GM11168 (cell line): ENCODE results near the gene ZNF514.
"Not testable (repeated sequence)": the region's sequence is repeated elsewhere in the genome, so short reads cannot be mapped to it uniquely, and the experiment has no call there.

Experiments used
- in situ Hi-C: fragments of 300-500 bp; cut with MboI; formaldehyde crosslinking; loops from one replicate; pipeline ENCODE4 v1.12.0; 2022; ENCODE audit warnings: low sequenced_read_pairs; ENCODE audit not compliant: unreplicated experiment

The ZNF514 gene

DNA sequence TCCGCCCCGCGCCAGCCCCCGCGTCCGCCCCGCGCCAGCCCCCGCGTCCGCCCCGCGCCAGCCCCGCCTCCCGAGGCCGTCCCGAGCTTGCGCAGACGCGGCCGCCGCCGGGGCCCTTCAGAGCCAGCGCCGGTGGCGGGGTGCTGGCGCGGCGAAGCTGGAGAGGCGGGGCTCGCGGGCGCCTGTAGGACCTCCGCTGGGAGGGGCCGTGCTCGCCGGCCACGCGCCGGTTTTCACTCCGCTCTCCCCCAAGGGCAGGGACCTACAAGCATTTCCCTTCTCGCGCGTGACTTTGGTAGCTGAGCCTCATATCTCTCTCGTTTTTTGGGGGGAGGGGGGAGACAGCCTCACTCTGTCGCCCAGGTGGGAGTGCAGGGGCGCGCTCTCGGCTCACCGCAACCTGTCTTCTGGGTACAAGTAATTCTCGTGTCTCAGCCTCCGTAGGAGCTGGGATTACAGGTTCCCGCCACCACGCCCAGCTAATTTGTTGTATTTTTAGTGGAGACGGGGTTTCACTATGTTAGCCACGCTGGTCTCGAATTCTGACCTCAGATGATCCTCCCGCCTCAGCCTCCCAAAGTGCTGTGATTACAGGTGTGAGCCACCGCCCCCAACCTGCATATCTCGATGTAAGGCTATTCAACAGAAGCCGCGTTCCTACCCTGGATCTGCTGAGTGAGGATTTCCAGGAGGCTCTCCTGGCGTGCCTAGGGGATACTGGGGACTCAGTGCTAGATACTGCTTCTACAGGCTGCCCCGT is at the start of gene ZNF514:
Gene ZNF514, minus strand, starts transcription at position 159 of the 760 bp plus-strand sequence. CDS start 6,595 bp downstream, outside the sequence.
- in situ Hi-C loops: no loop called here

DNA sequence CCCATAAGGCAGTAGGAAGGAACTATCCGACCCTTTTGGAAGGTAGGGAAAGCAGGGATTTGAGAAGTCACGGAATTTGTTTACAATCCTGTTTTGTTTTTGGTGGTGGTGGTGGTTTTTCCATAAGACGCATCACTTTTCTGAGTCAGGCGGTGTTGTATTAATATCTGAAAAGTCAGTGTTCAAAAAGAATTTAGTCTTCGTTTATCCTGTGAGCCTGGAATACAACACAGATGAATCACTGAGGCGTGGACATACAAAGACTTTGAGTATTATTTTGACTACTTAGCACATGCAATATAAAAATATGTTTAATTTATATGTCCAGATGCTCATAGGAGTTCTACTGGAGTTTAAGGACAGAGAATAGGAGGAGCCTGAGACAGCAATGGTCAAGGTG is 48.5 kb upstream of the ZNF514 start:
- in situ Hi-C loops: no loop called here

DNA sequence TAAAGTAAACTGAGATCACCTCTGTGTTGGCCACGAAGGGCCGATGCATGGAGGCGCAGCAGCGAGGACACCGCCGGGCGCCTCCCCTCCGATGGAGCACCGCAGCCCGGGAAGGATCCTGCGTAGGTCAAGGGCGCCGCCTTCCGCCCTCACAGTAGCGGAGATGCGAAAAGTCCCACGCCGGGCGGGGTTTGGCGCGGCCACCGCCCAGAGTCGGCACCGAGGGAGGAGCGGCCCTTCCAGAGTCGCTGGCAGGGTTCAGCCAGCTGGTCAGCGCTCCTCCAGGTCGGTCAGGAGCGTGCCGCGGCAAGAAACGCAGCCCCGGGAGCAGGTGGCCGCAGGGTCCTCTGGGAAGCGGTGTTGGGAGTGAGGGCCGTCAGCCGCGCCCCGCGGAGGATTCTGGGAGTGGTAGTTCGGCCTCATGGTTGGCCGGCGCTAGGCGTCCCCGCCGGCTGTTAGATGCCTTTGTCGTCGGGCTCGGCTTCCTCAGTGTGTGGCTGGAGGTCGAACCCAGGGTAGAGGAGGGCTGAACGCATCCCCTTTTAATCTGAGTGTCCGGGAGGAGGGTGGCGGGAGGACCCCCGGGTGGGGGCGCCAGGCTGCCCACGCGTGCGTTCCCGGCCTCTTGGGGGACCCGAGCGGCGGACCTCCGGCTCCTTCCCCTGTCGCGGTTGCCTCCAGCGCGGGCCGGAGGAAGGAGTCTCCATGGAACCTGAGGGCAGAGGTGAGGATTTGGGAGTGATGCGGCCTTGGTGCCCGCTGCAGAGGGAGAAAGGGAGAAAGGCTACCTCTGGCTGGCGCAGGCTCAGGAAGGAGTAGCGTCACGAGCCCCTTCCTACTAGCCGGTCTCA is 47.7 kb upstream of the ZNF514 start, which contains the start of gene ZNF892:
Gene ZNF892, plus strand, starts transcription at position 411 of the 851 bp plus-strand sequence. Its CDS starts 295 bp downstream, at position 706.
- in situ Hi-C loops: no loop called here

DNA sequence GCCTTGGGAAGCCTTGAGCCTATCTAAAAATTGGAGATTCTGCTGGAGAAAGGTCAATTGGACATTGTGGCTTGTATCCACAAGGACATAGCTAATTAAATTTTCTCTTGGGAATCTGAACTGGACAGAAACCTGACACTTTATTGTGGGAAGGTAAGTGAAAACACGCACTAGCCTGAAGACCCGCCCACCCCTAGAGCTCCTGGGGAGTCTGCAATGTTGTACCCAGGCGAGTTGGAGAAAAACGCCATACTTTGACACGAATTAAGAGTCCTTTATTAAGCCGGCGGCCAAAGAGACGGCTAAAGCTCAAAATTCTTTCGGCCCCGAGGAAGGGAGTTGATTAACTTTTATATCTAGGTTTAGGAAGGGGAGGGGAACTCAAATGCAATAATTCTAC is 46.4 kb upstream of the ZNF514 start:
- in situ Hi-C loops: no loop called here

DNA sequence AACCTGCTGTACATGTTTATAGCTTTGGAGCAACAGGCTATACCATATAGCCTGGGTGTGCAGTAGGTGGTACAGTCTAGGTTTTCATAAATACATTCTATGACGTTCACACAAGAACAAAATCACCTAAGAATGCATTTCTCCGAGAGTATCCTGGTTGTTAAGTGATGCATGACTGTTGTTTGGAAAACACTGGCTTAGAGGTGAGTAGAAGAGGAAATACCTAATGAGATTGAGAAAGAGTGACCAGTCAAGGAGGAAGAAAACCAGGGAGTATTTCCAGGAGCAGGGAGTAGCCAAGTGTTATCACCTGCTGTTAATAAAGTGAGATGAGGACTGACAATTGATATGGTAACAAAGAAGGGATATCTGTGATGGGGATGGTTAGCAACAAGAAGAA is 44.7 kb upstream of the ZNF514 start:
- in situ Hi-C loops: no loop called here

DNA sequence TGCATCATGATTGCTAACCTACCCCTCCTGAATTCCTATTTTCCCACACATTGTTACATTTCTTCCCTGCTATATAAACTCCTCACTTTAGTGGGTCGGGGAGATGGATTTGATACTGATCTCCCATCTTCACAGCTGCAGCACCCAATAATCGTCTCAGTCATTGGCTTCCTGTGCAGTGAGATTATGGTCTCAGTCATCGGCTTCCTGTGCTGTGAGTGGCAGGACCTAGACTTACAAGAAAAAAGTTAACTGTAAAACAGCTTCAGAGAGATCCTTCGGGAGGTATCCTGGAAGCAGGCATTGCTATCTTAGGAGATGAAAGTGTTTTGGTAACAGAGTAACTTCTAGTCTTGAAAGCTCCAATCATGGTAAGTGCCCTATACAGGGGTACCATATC is 44.3 kb upstream of the ZNF514 start:
- in situ Hi-C loops: no loop called here

DNA sequence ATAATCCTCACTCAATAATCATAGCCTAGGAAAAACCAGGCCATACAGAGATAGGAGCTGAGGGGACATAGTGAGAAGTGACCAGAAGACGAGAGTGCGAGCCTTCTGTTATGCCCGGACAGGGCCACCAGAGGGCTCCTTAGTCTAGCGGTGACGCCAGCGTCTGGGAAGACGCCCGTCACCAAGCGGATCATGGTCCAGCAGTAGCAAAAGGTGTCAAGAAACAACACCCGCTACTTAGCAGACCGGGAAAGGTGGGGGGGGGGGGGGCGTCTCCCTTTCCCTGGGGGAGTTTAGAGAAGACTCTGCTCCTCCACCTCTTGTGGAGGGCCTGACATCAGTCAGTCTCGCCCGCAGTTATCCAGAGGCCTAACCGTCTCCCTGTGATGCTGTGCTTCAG is 33.3 kb upstream of the ZNF514 start:
- in situ Hi-C loops: not testable (repeated sequence)

DNA sequence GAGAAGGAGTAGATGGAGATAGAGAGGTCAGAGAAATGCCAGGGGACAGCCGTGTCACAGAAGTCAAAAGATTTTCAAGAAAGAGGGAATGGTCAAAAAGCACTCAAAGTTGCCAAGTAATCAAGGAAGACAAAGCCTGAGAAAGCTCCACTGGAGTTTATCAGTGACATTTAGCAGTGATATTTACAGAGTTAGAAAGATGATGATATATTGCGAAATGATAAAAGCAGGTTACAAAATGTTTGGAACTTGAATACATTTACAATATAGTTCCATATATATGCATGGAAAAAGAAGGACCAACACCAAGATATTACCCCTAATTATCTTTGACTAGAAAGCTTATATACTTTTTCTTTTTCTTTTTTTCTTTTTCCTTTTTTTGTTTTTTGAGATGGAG is 26.3 kb upstream of the ZNF514 start:
- in situ Hi-C loops: no loop called here

DNA sequence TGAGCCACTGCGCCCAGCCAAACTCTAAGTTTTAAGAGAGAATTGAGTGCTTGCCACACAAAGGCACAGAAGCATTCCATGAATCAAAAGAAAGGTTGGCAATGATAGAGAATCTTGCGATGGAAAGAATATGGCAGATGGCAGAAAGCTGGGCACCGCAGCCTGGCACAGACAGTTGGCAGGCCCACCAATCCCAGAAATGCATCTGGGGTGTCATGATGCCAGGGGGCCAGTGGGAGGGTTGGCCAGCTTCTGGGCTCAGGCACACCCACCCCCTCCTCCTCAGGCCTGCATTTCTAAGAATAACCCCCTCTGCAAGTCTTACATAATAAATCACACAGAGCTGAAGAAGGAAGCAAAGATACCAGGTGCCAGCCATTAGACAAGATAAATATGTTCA is 25.5 kb upstream of the ZNF514 start:
- in situ Hi-C loops: no loop called here

DNA sequence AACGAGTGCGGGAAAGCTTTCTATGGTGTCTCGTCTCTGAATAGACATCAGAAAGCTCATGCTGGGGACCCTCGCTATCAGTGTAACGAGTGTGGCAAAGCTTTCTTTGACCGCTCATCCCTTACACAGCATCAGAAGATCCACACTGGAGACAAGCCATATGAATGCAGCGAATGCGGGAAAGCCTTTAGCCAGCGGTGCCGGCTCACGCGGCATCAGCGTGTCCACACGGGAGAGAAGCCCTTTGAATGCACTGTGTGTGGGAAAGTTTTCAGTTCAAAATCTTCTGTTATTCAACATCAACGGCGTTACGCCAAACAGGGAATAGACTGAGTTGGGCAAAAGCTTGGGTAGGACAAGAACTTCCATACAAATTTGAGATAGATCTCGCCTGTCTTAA is 22.1 kb upstream of the ZNF514 start:
- in situ Hi-C loops: no loop called here

DNA sequence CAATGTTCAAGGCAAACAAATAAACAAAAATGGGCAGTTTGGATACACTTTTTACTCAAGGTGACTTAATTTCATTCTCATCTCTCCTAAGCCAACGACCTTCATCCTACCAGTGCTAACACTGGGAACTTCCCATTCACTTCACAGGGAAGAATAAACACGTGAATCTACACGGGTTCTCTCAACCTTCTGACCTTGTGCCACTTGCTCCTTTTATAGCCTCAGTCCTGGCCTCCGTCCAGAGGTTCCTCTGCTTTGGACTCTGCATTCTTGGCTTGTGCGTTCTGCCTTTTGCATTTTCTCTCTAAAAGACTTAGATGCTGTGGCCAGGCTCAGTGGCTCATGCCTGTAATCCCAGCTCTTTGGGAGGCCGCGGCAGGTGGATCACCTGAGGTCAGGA is 19.8 kb upstream of the ZNF514 start:
- in situ Hi-C loops: no loop called here

DNA sequence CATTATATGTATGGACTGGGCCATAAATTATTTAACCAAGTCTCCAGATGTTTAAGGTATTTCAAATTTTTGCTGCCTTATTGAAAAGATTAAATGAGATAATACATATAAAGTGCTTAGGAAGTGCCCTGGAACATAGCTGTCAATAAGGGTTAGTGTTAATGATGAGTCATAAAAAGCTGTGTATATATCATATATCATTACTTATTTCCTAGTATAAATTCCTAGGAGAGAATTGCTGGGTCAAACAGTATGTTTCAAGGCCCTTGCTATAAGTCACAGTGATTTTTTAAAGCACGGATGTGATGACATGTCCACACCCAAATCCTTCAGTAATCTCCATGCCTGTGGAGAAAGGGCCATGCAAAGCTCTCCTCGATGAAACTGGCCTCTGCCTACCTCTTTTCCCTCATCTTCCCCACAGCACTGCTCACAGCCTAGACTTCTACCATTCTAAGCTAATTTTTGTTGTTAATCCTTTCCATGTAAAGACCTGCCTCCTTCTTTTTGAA is 14.4 kb upstream of the ZNF514 start:
- in situ Hi-C loops: no loop called here

DNA sequence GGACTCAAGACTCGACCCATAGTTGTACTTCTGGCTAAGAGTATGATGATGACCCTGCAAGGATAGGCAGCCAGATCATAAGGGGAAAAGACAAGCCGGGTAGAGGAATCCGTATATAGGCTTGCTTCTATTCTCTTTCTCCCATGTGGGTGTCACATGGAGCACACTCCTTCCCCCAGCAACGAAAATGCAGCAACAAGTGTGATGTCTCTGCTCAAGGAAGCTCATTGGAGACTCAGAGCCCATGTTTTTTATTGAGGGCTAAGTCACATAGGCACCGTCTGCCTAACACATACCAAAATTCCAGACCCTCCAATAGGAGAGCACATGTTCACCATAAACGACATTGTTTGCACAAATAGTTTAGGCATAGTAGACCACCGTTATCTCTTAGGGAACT is 12.3 kb upstream of the ZNF514 start:
- in situ Hi-C loops: no loop called here

DNA sequence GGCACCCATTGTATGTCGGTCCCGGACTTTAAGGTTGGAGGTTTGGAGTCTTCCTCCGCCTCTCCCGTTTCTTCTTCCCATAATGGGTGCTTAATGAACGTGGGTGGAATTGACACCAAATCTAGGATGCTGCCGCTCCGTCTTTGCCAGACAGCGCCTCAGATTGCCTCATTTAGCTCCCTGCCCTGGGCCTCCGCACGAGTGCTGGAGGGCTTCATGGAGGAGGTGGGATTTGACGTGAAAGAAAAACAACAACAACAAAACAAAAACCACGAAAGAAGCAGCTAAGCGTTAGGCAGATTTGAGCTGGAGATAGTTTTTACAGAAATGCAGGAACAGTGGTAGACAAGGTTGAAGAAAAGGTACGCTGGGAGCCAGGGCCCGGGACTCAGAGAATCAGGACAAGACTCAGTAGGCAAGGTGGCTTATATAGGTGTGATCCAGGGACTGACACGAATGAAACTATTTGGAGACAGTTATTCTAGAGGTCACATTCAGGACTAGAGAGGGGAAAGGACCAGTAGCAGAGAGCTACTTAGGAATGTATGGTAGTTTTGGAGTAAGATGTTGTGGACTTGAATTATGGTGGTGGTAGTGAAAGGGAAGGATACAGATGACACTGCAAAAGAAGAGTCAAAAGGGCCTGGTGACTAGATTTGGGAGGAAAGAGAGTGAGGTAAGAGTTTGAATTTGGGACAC is 6.6 kb upstream of the ZNF514 start:
- in situ Hi-C loops: no loop called here

DNA sequence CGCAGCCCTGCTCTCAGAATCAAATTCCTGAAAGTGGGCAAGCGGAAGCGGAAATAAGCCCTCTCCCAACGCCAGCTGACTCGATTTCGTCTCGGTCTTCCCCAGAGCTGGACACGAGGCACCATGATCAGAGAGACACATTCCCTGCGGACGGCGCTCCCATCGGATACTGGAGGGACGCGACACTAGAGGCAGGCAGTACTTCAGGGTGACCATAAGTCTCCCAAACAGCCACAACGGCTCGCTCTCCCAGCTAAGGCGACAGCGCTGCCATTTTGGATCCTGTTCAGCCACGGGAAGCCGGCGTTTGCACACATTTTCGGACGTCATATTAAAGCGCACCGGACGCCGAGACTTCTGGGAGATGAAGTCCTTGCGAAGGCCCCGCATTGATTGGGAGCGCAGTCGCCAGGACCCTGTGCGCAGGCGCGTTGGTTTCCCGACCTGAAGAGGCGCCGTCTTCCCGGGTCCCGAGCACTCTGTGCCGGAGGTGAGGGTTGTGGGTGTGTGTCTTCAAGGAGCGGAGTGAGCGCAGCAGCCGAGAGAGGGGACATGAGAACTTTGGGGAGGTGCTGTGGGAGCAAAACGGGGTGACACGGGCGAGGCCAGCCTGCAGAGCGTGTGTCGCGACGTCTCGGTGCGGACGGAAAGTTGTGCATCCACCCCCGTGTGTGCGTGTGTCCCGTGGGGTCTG is 5.9 kb upstream of the ZNF514 start, which contains the start of gene ZNF2:
Gene ZNF2, plus strand, starts transcription at position 439 of the 694 bp plus-strand sequence. CDS start 10,418 bp downstream, outside the sequence.
- in situ Hi-C loops: no loop called here

DNA sequence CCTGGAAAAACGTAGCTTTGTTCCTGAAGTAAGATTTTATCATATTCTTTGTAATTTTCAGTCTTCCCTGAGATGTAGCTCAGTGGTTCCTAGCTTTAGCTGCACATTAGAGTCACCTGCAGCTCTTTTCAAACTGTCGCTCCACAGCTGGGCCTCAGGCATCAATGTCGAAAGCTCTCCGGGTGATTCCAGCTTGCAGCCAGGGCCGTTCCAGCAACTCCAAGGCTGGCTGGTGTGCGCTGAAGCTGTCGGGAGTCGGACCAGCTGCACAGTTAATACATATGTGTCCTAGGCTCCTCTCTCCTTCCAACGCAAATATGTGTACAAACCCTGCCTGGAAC is 5.4 kb upstream of the ZNF514 start:
- in situ Hi-C loops: no loop called here

DNA sequence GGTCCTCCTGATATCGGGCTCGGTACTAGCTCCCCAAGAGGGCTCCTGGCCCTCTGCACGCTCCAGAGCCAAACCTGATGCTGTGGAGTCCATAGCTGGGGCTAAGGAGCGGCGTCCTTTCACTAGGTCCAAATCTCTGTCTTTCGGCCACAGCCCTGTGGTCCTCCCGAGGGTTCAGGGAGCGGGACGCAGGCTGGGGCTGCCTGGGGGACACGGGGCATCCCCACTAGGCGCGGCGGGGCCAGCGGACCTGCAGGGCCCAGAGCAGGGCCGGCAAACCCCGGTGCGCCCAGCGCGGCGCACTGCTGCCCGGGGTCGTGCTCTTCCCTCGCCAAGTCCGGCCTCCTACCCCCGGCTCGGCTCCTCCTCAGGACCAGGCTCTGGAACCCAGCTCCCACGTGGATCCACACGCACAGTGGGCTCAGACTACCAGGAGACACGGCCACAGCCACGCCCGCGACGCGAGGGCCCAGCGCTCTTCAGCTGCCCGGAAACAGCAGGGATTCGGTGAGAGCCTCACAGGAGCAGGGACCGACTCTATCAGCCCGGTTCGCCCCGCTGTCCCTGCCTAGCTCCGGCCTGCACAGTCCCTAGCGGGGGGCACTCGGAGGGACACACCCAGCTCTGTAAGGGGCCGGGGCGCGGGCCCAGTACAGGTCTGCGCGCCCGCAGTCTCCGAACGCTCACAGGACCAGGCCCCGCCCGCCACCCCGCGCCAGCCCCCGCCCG is 593 bp downstream of the ZNF514 start:
- in situ Hi-C loops: no loop called here

DNA sequence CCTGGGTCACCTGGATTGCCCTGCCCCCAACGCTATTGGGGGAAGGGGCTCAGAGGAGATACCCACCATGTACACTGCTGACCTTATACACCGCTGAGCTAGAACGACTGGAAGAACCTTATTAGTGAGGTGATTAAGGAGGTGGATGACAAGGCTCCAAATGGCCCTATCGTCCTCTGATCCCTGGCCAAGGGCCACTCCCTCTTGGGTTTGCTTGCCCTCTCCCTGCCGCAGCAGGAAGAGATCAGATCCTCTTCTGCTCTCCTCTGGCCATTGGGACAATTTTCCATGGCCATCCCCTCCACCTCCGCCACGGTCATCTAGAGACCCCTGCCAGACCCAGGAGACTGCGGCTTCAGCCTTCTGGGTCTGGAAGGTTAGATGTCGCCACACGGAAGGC is 1.2 kb downstream of the ZNF514 start:
- in situ Hi-C loops: no loop called here

DNA sequence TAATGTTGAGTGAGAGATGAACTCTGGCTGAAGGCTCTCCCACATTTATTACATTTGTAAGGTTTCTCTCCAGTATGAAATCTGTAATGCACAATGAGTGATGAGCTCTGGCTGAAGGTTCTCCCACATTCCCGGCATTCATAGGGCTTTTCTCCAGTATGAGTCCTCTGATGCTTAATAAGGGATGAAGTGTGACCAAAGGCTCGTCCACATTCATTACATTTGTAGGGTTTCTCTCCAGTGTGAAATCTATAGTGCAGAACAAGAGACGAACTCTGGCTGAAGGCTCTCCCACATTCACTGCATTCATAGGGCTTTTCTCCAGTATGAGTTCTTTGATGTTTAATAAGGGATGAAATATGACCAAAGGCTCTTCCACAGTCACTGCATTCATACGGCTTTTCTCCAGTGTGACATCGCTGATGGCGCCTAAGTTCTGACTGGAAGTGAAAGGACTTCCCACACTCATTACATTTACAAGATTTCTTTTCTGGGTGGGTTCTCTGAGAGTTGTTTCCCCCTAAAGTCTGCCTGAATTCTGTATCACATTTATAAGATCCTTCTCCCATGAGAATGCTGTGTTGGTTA is 10.2 kb downstream of the ZNF514 start:
- in situ Hi-C loops: no loop called here
